ENCODE data around the gene HOXB6. TPM values are rescaled to one million over a fixed set of nuclear protein-coding genes. Genes with fewer than 3 reads are reported as not detected.

Gene HOXB6
- total RNA-seq, 2 experiments from 2014 or later: not detected

DNA sequence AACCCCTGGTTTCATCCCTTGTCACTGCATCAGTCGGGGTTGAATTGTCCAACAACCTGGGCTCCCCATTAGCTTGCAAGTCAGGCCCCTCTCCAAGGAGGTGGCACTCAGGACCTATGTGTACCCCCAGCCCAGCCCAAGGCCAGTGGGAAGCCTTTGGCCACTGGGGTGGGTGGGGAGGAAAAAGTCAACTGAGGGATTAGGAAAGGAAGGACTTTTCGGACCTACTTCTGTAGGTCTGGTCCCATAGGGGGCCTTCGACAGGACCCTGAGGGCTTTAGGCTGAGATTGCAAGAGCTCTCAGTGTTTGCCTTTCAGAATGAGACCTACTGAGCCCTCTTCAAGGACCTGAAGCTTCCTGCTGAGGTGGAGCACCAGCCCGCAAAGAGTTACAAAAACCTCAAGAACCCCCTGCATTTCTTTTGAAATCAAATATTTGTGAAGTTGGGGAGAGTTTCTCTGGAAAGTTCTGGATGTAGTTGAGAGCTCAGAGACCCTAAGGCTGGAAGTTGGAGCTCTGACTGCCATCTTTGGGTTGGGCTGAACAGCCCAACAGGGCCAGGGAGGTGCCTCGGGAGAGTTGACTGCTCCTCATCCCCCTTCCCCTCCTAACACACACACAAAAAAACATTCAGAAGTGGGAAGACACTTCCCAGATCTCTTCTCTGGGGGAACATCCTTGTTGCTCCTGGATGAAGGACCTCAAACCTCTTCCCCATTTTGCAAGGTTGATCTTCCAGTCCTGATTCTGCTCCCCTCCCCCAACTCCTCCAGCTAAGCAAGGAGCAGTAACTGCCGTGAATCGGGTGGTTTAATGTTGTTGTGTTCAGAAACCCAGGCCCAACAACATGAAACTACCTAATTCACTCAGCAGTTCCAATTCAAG, 27.1 kb upstream of the HOXB6 start:
- no peak overlapping the region for H3K4me3 Mint-ChIP-seq
- intact Hi-C loops (cut with micrococcal nuclease): no loop called here
- DNase-seq: no peak
- no peak overlapping the region for H3K27ac Mint-ChIP-seq
- H3K27me3 Mint-ChIP-seq: peaks cover 82% of the 10 kb centered on the region
- H3K36me3 Mint-ChIP-seq (ENCODE audit: low read depth): no peaks in the 10 kb centered on the region
- no peak for ATAC-seq
- ChIA-PET CTCF (interaction anchor here (0.8 to 1.5 kb wide), 7 partner anchors 10 to 253 kb away, joined by 3 to 4 read pairs (median 3); partner anchors contain the start of gene HOXB5), POLR2A (no interaction called here)
- peaks cover 8% of the 10 kb centered on the region for H3K4me1 Mint-ChIP-seq (ENCODE audit: low read depth)
- TF ChIP-seq, protein P1, sequence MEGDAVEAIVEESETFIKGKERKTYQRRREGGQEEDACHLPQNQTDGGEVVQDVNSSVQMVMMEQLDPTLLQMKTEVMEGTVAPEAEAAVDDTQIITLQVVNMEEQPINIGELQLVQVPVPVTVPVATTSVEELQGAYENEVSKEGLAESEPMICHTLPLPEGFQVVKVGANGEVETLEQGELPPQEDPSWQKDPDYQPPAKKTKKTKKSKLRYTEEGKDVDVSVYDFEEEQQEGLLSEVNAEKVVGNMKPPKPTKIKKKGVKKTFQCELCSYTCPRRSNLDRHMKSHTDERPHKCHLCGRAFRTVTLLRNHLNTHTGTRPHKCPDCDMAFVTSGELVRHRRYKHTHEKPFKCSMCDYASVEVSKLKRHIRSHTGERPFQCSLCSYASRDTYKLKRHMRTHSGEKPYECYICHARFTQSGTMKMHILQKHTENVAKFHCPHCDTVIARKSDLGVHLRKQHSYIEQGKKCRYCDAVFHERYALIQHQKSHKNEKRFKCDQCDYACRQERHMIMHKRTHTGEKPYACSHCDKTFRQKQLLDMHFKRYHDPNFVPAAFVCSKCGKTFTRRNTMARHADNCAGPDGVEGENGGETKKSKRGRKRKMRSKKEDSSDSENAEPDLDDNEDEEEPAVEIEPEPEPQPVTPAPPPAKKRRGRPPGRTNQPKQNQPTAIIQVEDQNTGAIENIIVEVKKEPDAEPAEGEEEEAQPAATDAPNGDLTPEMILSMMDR (IDR thresholded peaks at IDR 0.05): no peak
- H3K9me3 Mint-ChIP-seq: no peaks in the 10 kb centered on the region

- Mint-ChIP-seq H3K27ac (no peak overlapping the region), H3K4me1 (ENCODE audit: low read depth) (peaks cover 7% of the 10 kb centered on the region), H3K4me3 (no peak overlapping the region), H3K9me3 (no peaks in the 10 kb centered on the region), H3K36me3 (ENCODE audit: low read depth) (no peaks in the 10 kb centered on the region), H3K27me3 (peaks cover 81% of the 10 kb centered on the region)
- no peak for ATAC-seq
- POLR2A ChIA-PET: no interaction called here
- TF ChIP-seq, protein P1 (IDR thresholded peaks at IDR 0.05): no peak
- no peak for DNase-seq
- intact Hi-C loops (cut with micrococcal nuclease): no loop called here
- CTCF ChIA-PET: interaction anchor here (1.0 to 1.5 kb wide), 2 partner anchors 17 to 38 kb away, joined by 3 to 4 read pairs; partner anchors contain the start of gene HOXB5
Observed at GRCh38 chr17:48630925-48631692, 26.3 kb upstream of the HOXB6 start.

GRCh38 chr17:48630009-48630924, 25.5 kb upstream of the HOXB6 start:
- ATAC-seq (no peak), DNase-seq (no peak)
- peaks cover 9% of the 10 kb centered on the region for H3K4me1 Mint-ChIP-seq (ENCODE audit: low read depth)
- ChIA-PET CTCF (interaction anchor here (1.4 to 5.5 kb wide), 3 partner anchors 11 to 368 kb away, joined by 3 to 40 read pairs (median 21); partner anchors contain the start of gene HOXB8), POLR2A (no interaction called here)
- H3K27ac Mint-ChIP-seq: no peak overlapping the region
- H3K36me3 Mint-ChIP-seq (ENCODE audit: low read depth): no peaks in the 10 kb centered on the region
- peaks cover 76% of the 10 kb centered on the region for H3K27me3 Mint-ChIP-seq
- intact Hi-C loops (cut with micrococcal nuclease): no loop called here
- H3K9me3 Mint-ChIP-seq: no peaks in the 10 kb centered on the region
- TF ChIP-seq, protein P1 (IDR thresholded peaks at IDR 0.05): no peak
- H3K4me3 Mint-ChIP-seq: no peak overlapping the region

GRCh38 chr17:48629411-48629759, 24.6 kb upstream of the HOXB6 start:
- ChIA-PET CTCF (interaction anchor here (0.8 to 5.5 kb wide), 6 partner anchors 7 to 367 kb away, joined by 3 to 40 read pairs (median 4); partner anchors contain the start of gene HOXB8), POLR2A (no interaction called here)
- ATAC-seq (no peak), DNase-seq (no peak)
- Mint-ChIP-seq H3K4me3 (no peak overlapping the region), H3K9me3 (no peaks in the 10 kb centered on the region), H3K36me3 (ENCODE audit: low read depth) (no peaks in the 10 kb centered on the region), H3K27me3 (peaks cover 71% of the 10 kb centered on the region), H3K27ac (no peak overlapping the region), H3K4me1 (ENCODE audit: low read depth) (peaks cover 10% of the 10 kb centered on the region)
- TF ChIP-seq, protein P1 (IDR thresholded peaks at IDR 0.05): no peak
- intact Hi-C loops (cut with micrococcal nuclease): no loop called here

All from activated CD8-positive, alpha-beta T cell treated with anti-CD3 and anti-CD28 coated beads for 36 hours (primary cell).